ENCODE measurements around the gene NRBF2.
A peak's percentile ranks its signal among the peaks of the same experiment; 100 is the strongest.

The NRBF2 gene

DNA sequence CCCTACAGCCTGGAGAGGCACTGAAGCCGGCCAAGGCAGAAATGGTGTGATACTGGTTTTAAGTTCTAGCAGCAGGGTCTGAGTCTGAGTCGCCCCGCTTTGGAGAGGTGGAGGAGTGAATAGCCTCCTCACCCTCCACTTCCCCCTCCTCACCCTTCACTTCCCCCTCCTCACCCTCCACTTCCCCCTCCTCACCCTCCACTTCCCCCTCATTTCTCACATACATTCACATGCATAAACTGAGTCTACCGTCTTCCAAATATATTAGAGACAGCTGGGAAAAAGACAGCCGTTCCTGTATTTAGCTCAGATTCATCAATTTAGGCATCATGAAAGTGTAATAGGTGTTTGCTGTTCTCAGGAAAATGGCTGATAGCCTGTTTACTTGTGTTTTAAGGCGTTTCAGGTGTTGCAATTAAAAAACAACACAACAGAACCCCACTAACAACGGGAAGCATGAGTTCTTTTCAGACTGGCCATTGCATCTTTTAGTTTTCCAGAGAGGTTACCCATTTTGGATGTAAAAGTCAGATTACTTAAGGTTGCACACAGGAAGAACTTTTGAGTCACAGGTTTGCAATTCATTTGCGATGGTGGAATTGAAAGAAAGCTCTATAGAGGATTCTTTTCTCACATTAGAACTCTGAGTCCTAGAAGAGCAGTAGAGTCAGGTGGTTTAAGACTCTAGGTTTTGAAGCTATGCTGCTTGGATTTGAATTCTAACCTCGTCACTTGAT, 861 bp downstream of the NRBF2 start:
- TF ChIP-seq, protein P1, sequence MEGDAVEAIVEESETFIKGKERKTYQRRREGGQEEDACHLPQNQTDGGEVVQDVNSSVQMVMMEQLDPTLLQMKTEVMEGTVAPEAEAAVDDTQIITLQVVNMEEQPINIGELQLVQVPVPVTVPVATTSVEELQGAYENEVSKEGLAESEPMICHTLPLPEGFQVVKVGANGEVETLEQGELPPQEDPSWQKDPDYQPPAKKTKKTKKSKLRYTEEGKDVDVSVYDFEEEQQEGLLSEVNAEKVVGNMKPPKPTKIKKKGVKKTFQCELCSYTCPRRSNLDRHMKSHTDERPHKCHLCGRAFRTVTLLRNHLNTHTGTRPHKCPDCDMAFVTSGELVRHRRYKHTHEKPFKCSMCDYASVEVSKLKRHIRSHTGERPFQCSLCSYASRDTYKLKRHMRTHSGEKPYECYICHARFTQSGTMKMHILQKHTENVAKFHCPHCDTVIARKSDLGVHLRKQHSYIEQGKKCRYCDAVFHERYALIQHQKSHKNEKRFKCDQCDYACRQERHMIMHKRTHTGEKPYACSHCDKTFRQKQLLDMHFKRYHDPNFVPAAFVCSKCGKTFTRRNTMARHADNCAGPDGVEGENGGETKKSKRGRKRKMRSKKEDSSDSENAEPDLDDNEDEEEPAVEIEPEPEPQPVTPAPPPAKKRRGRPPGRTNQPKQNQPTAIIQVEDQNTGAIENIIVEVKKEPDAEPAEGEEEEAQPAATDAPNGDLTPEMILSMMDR (IDR thresholded peaks at IDR 0.05; ENCODE audit: extremely low read depth, insufficient read depth, missing control alignments) = no peak
- DNase-seq (ENCODE audit: low spot score) = peak; percentile 28
- in situ Hi-C loops (cut with MboI; ENCODE audit: low pct_unique_long_range_greater_than_20kb, low sequenced_read_pairs, unreplicated experiment) = no loop called here

DNA sequence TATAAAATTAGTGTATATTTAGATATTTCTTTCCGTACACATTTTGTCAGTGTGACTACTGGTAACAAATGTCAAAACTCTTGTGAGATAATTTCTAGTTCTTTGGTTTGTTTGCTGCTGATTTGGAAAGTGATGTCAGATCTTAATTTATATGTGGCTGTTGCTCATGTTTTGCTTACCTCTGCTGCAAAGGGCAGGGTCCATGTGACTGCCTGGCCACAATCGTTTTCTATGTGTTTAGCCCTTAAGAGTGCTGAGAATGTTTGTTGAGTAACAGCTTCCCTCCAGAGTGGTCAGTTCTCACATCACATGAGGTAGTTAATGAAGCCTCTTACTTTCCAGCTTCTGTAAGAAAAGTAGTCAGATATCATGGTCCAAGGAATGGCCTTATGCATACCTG, 4.2 kb downstream of the NRBF2 start:
- in situ Hi-C loops (cut with MboI; ENCODE audit: low pct_unique_long_range_greater_than_20kb, low sequenced_read_pairs, unreplicated experiment) = no loop called here
- TF ChIP-seq, protein P1 (IDR thresholded peaks at IDR 0.05; ENCODE audit: extremely low read depth, insufficient read depth, missing control alignments) = no peak
- DNase-seq (ENCODE audit: low spot score) = no peak

DNA sequence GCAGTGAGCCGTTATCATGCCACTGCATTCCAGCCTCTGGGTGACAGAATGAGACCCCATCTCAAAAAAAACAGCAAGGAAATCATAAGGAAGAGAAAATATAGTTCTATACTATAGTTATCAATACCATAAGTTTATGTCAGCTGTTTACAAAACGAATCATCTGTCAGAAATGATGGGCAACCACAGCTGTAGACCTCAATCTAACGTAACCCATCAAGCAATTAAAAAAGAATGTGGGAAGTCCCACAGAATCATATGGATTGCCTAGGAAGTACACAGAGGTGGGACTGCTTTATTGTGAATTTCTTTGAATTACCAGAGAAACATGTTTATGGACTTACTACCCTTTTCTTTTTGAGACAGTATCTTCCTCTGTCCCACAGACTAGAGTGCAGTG, 6.9 kb downstream of the NRBF2 start:
- in situ Hi-C loops (cut with MboI; ENCODE audit: low pct_unique_long_range_greater_than_20kb, low sequenced_read_pairs, unreplicated experiment) = no loop called here
- DNase-seq (ENCODE audit: low spot score) = no peak
- TF ChIP-seq, protein P1 (IDR thresholded peaks at IDR 0.05; ENCODE audit: extremely low read depth, insufficient read depth, missing control alignments) = no peak

DNA sequence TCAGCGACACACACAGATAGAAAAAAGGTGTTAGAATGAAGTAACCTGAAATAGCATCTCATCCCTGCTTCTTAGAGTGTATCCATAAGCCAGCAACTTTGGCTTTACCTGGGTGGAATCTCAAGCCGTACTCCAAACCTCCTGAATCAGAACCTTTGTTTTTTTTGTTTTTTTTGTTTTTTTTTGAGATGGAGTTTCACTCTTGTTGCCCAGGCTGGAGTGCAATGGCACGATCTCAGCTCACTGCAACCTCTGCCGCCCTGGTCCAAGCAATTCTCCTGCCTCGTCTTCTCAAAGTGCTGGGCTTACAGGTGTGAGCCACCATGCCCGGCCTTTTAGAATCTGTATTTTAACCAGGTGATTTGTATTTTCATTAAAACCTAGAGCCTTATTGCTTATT, 9.0 kb downstream of the NRBF2 start:
- no peak for DNase-seq (ENCODE audit: low spot score)
- TF ChIP-seq, protein P1 (IDR thresholded peaks at IDR 0.05; ENCODE audit: extremely low read depth, insufficient read depth, missing control alignments) = no peak
- in situ Hi-C loops (cut with MboI; ENCODE audit: low pct_unique_long_range_greater_than_20kb, low sequenced_read_pairs, unreplicated experiment) = no loop called here

DNA sequence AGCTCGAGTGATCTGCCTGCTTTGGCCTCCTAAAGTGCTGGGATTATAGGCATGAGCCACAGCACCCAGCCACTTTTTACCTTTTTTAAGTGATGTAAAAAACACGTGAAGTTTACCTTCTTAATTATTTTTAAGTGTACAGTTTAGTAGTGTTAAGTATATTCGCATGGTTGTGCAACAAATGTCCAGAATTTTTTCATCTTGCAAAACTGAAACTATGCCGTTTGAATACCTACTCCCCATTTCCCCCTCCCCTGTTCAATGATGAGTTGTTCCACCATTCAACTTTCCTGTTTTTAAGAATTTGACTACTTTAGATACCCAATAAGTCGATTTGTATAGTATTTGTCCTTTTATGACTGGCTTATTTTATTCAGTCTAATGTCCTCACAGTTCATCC, 10.9 kb downstream of the NRBF2 start:
- TF ChIP-seq, protein P1 (IDR thresholded peaks at IDR 0.05; ENCODE audit: extremely low read depth, insufficient read depth, missing control alignments) = no peak
- in situ Hi-C loops (cut with MboI; ENCODE audit: low pct_unique_long_range_greater_than_20kb, low sequenced_read_pairs, unreplicated experiment) = no loop called here
- DNase-seq (ENCODE audit: low spot score) = no peak

DNA sequence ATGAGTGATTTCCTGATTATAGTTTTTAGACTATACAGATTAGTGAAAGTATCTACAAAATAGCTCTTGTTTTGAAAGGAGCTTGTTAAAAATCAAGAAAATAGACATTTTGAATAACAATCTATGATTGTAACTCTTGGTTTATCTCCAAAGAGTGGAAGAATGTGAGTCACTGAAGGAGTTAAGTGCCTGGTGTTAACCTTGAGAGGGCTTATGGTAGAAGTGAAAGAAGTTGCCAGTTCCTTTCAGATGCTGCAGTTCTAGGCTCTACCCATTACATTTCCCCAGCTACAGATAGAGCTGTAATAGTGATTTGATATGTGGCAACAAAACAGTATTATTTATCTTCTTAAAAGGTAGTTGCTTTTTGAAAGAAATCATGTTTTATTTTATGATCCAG, 12.7 kb downstream of the NRBF2 start:
- DNase-seq (ENCODE audit: low spot score) = no peak
- TF ChIP-seq, protein P1 (IDR thresholded peaks at IDR 0.05; ENCODE audit: extremely low read depth, insufficient read depth, missing control alignments) = no peak
- in situ Hi-C loops (cut with MboI; ENCODE audit: low pct_unique_long_range_greater_than_20kb, low sequenced_read_pairs, unreplicated experiment) = no loop called here
